Kidney capillary endothelial cell (primary cell): ENCODE measurements around the gene GOLGA8A.
"Not testable (repeated sequence)": the region's sequence is repeated elsewhere in the genome, so short reads cannot be mapped to it uniquely, and the experiment has no call there.

Experiments used
- DNase-seq: peaks from one replicate; pipeline ENCODE4 v3.0.0-alpha.2; 2018; ENCODE audit warnings: low spot score

GOLGA8A gene, protein sequence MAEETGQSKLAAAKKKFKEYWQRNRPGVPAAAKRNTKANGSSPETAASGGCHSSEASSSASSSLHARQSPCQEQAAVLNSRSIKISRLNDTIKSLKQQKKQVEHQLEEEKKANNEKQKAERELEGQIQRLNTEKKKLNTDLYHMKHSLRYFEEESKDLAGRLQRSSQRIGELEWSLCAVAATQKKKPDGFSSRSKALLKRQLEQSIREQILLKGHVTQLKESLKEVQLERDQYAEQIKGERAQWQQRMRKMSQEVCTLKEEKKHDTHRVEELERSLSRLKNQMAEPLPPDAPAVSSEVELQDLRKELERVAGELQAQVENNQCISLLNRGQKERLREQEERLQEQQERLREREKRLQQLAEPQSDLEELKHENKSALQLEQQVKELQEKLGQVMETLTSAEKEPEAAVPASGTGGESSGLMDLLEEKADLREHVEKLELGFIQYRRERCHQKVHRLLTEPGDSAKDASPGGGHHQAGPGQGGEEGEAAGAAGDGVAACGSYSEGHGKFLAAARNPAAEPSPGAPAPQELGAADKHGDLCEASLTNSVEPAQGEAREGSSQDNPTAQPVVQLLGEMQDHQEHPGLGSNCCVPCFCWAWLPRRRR

DNA sequence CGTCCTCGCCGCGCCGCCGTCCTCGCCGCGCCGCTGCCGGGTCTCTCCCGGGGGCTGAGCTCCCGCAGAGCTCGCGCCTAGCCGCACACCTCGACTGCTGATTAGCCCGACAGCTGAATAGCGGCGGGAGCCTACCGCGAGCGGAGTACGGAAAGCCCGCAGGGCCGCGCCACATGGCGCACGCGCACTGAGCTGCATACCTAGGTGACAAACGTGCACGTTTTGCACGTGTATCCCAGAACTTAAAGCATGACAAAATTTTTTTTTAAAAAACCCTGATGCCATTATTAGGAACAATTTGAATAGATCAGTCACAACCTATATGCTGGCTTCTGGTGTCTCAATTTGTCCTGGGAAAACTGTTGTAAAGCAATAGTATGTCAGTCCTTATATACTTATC is at the start of gene GOLGA8A:
Gene GOLGA8A, minus strand, starts transcription at position 122 of the 400 bp plus-strand sequence. CDS start 48,117 bp downstream, outside the sequence.
- DNase-seq: peak; percentile 64

DNA sequence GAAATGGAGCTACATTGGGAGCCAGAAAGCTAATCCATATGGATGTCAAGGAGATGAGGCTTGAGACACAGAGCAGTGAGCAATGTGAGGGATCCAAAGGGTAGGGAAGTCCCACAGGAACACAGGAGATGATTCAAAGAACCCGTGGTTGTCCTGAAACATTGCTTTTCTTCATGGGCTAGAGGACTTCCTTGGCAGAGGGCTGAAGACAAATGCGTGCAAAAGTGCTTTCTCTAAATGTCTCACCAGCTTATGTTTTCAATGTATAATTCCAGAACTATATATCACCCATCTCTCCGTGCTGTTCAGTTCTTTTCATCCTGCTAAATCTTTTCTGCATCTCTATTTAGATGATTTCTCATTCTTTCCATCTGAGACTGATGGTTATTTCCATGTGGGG is 46.0 kb upstream of the GOLGA8A start:
- DNase-seq: no peak

DNA sequence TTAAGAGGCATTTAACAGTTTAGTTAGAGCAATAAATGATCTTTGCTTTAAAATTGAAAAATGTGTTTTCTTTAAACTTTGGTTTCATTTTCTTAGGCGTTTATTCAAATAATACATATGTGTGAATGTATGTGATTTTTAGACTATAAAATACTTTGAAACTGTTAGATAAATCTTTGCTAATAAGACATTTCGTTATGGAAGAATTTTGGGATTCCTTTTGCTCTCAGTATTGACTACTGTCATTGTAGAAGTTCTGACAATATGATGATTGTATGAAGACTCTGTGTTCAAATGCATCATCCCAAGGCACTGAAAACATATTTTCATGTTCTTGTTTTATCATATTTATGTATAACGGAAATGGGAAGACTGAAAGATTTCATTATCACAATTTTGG is 43.8 kb upstream of the GOLGA8A start:
- DNase-seq: no peak

DNA sequence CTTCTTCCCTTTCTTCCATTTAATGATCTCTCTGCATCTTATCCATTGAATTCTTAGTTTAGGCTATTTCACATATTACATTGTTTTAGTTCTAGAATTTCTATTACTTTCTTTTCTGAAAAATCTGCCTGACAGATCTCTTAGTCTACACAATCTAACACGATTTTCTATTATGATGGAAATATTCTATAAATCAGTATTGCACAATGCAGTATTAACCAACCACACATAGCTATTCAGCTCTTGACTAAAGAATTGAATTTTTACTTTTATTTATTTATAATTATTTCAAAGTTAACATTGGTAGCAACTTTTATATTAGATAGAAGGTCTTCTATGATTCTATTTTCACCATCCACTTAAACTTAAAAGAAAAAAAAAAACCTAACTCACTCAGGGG is 36.2 kb upstream of the GOLGA8A start:
- DNase-seq: no peak

DNA sequence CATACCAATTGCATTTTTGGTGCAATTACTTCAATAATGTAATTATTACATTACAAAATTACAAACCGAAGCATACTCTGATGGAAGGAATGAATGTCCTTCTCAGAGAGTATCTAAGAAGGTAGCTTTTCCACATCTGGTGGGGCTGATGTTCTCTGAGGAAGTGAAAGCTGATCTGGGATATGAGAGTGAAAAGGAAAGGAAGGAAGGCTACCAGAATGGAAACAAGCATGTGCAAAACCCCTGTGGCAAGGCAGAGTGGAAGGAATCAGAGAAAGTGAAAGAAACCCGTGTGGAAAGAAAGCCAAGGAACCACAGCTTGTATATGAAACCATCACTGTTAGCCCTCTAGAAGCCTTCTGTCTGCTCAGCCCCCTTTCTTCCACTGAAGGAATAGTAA is 35.3 kb upstream of the GOLGA8A start:
- no peak for DNase-seq

DNA sequence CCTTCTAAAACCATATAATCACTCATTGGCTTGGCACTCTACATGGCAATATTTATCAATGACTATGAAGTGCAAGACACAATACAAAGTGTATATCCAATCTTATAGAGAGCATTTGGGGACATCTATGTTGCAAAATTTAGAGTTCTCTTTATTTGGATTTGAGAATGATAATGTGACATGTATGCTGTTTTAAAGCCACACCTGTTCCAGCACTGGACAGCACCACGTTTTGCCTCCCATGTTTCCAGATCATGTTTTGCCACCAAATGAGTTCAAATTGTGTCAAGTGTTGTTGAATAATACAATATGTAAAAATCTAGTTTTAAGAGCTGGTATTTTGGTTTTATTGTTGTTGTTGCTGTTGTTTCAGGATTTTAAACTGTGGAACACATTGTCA is 33.3 kb upstream of the GOLGA8A start:
- no peak for DNase-seq

DNA sequence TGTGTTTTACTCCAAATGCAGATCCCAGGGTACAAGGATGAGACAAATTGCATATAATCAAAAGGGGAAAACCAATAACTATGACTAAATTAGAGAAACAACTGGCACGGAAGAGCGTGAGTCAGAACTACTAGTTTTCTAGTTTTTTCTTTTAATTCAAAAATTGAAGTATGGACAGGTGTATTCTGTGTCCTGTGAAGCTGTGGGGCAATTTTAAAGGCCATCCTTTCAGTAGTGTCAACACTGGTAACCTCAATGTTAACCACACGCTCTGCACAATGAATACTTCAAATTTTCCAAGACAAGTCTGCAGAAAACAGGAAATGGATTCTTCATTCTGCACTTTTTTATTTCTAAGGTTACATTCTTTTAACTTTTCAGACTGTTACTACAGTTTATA is 32.5 kb upstream of the GOLGA8A start:
- no peak for DNase-seq

DNA sequence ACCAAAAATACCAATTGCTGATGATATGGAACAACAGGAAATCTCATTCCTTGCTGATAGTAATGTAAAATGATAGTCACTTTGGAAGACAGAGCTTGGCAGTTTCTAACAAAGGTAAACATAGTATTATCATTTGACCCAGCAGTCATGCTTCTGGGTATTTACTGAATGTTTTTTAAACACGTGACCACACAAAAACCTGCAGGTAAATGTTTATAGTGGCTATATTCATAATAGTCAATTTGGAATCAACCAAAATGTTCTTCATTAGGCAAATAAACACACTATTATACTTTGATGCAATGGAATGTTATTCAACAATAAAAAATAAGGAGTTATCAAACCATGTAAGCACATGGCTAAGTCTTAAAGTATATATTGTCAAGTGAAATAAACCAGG is 24.1 kb upstream of the GOLGA8A start:
- DNase-seq: no peak

DNA sequence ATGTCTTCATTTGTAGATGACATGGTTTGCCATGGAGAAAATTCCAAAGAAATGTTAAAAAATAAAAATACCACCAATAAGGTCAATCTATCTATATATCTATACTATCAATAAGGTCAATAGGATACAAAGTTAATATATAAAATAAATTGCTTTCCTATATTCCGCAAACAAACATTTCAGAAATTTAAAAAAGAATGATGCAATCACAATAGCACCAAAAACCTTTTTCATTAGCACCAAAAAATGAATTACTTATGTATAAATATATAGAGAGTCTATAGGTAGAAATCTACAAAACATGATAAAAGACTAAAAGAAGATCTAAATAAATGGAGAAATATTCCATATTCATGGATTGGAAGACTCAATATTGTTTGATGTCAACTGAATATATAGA is 22.8 kb upstream of the GOLGA8A start:
- DNase-seq: no peak

DNA sequence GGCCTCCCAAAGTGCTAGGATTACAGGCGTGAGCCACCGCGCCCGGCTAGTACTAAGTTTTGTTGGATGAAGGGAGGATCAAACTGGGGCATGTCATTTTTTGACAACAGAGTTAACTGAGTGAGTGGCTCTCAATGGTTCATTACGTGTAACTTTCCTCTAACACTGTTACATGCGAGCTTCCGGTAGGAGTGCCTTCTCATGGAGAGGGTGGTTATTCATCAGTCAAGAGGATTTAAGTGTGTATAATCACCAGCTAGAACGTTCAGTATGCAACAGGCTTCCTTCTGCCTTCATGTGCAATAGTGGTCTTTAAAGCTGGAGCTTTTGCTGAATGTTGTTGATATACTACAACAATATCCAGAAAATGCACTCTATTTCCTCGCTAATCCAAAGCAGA is 19.1 kb upstream of the GOLGA8A start:
- DNase-seq: no peak

DNA sequence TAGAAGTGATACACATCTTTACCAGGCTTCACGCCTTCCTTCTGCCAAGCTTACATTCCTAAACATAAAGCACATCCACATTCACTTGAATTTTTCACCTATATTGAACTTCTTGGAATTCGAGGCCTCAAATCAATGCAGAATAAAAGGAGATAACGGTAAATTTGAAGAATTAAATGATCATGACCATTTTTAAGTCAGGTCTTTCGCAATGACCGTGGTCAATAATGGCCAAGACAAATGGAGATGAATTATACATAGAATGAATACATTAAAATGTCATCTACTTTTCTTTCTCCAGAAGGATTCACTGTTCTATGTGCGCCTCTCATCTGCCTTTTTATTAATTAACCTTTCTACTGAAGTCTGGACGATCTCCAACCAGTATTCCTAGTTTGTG is 5.3 kb upstream of the GOLGA8A start:
- DNase-seq: no peak

DNA sequence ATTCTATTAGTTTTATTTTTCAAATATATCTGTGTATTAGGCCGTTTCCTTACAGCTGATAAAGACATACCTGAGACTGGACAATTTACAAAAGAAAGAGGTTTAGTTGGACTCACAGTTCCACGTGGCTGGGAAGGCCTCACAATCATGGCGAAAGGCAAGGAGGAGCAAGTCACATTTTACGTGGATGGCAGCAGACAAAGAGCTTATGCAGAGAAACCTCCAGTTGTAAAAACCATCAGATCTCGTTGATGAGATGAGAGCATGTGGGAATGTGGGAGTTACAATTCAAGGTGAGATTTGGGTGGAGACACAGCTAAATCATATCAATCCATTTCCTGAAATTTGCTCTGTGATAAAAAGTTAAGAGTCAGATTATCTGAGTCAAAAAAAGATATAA is 2.3 kb upstream of the GOLGA8A start:
- DNase-seq: no peak

DNA sequence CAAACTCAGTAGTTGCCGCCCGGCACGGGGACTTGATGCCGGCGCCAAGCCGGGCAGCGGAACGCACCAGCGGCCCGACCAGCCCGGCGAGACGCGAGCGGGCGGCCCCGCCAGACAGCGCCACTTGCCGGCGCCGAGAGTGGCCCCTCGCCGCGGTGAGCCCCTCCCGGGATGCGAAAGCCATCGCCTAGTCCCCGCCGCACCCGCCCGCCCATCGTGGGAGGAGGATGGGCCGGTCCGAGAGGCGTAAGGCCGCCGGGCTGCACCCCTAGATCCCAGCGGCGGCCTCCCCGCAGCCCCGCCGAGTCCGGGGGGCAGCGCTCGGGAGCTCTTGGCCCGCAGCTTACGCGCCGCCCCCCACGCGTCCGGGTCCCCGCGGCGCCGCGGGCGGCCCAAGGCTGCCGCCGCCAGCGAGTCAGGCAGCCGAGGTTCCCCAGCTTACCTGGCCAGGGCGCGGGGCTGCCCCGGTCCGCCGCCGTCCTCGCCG is 609 bp downstream of the GOLGA8A start:
- DNase-seq: peak; percentile 42

DNA sequence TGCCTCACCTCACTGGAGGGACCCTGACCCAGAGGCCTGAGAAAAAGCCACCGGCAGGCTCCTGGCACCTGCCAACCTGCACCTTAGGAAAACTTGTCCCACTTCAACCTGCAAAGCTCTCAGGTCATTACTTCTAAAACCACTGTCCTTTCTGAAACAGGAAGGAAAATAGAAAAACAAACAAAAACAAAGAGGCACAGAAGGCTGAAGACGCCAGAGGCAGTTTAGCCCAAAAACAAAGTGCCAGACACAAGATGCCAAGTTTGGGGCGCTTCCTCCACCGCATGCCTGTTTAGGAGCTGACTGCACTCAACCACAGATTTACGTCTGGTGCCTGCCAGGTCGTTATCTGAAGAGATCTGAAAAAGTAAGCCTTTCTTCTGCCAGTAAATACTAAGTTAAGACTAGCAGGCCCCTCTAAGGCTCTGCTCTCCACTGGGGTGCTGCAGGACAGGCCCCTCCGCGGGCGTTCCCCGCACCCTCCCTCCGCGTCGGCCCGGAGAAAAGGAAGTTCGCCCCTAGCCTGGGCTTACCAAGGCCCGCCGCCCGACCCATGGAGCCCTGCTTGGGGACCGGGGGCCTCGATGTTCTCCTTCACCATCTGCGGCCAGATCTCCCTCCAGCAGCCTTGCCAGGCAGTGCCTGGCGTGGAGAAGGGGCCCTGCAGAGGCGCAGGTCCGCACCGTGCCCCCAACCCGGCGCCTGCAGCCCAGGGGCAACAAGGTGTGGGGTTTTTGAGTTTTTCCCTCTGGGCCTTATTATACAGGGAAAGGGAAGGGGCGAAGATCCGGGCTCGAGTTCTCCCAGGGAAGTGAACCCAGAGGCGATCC is 1.3 kb downstream of the GOLGA8A start:
- no peak for DNase-seq

DNA sequence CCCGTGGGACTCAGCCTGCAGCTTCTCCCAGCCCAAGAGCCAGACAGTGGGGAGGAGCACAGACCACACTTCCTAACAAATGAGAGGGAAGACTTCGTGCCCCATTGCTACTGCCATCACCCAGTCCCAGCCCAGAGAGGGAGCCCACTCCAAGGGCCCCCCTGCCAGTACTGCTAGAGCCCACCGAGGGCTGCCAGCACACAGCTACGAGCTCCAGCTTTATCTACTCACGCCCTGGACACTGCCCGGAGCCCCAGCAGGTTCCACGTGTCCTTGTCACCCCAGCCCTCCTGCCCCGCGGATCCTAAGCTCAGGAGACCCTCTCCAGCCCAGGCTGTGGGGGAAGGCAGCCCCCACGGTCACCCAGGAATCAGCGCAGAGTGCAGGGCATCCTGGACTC is 1.9 kb downstream of the GOLGA8A start:
- no peak for DNase-seq

DNA sequence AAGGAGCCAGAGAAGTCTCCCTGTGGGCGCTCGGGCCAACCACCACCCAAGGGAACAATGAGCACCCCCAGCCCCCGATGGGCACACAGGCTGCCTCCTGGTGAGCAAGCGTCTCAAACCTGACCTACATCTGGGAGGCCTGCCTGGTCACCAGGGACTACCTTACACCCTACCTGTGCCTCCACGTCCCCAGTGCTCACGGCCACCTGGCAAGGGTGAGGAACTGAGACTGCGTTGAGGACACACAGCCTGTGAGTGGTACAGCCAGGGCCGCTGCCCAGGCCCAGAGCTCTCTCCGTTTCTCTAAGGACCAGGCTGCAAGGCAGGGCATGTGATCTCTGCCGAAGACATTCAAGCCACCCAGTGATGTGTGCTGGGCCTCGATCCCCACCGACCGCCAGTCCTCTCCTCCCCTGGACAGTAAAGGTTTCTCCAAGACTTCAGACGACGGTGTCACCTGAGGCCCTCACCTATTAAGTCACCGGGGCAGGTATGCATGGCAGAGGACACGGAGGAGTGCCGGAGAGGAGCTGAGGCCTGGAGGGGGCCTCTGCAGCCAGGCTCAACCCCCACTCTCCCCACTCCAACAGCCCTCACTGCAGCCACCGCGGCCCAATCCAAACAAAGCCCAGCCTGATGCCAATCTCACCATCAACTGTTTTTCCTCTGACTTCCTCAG is 2.8 kb downstream of the GOLGA8A start:
- DNase-seq: no peak

DNA sequence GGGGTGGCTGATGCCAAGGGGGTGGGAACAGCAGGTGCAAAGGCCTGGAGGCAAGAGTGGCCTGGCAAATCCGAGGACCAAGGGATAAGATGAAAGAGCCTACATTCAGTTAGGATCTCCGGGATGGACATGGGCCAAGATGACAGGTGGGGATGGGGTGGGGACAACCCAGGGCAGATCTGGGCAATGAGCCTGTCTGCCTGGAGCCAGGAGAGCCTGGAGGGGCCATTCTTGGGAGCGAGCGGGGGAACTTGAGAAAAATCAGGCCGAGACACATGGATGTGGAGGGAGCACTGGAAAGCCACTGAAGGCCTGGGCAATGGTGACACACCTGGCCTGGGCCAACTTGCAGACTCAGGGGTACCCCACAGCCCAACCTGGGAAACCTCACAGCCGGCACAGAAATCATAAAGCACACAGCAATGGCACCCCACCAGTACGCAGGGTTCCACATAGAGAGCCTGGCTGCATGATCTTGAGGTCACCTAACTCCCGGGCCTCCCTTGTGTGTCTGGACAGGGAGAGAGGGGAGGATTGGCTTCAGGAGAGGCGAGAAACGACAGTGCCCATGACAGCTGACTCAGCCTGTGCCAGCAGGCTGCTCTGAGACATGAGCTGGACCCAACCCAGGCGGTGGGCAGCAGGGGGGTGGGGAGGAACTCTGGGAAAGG is 3.5 kb downstream of the GOLGA8A start:
- not testable (repeated sequence) for DNase-seq

DNA sequence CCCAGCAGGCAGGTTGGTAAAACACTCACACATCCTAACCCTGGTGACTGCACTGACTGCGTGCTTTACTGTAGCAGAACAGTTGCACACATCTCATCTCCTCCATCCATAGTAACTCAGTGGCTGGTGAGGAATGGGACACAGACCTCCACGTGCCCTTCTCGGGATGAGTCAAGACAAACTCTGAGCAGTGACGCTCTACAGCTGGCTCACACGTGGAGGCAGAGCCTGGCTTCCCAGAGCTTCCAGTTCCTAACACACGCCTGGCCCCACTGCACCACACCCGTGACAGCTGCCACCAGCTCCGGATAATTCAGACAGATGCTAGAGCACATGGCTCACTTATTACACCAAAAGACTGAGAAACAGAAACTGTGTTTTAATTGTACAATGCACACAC is 7.0 kb downstream of the GOLGA8A start:
- DNase-seq: not testable (repeated sequence)

DNA sequence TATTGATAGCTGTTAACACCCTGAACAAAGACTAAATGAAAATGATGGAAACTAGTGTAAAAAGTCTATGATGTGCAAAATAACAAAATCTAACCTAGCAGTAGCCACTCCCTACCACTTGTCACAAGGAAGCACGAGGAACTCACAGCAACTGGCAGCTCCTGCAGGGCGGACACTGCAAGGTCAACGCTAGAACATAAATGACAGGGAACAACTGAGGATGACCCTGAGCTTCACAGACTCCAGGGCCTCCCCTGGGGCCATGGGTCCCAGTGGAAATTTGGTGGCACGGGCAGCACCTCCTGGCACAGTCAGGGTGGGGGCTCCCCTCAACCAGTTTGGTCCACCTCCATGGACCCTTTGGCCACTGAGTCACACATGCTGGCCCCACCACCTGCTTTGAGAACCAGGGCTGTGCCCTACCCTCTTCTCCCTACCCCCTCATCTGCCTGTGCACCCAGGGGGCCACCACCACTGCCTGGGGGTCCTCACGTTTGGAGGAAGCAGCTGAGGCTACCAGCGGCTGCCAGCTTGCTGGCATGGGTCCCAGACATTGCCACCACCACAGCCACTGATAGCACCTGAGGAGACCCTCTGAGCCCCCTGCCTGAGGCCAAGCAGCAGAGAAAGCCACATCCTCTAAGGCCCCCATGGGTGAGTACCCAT is 14.1 kb downstream of the GOLGA8A start:
- not testable (repeated sequence) for DNase-seq

DNA sequence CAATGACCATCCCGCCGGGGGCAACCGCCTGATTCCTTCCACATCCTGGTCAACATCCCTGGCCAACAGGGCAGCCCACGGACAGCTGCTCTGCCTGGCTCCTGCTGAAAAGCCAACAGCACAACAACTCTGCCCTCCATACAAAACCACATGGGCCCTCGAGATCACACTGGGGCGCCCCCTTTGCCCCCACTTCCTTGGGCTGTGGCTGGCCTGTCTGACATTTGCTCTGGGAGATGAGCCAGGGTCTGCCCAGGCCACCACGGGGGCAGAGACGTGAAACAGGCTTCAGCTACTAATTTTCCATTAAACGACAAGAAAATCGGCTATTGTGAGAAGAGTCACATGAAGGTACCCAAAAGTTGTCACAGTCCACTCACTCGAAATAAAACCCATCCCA is 16.7 kb downstream of the GOLGA8A start:
- not testable (repeated sequence) for DNase-seq

DNA sequence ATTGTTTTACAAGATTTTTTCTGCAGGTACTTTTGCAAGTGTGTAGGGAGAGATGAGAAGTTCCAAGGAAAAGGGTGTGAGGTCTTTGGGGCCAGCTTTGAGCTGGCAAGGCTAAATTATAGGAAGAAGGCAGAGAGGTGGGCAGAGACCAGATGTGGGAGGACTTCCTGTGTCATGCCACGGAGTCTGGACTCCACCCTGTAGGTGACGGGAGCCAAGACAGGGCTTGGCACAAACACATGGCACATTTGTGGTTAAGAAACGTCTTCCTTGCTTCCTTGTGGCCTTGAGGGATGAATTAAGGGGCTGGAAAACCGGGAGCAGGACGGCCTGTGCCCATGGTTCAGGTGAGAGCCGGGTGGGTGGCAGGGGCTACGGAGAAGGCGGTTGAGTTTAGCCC is 19.2 kb downstream of the GOLGA8A start:
- DNase-seq: not testable (repeated sequence)
